ENCODE data around the gene GDF7.

The GDF7 gene

GRCh38 chr2:20637147-20637546 is 29.8 kb upstream of the GDF7 start:
- Histone ChIP-seq H2AFZ (ENCODE audit: low read depth, low read length) (no peak overlapping the region), H3K4me1 (ENCODE audit: low read length) (no peaks in the 10 kb centered on the region), H3K9me3 (ENCODE audit: insufficient read depth, low read length) (no peaks in the 10 kb centered on the region), H4K20me1 (ENCODE audit: insufficient read depth, low read length) (no peaks in the 10 kb centered on the region), H3K4me3 (ENCODE audit: low read length) (no peak overlapping the region), H3K9ac (ENCODE audit: low read length) (no peak overlapping the region), H3K4me2 (ENCODE audit: low read length) (no peak overlapping the region), H3K27me3 (ENCODE audit: low read depth, low read length) (no peaks in the 10 kb centered on the region), H3K27ac (ENCODE audit: low read length) (no peak overlapping the region), H3K79me2 (ENCODE audit: low read length) (no peaks in the 10 kb centered on the region), H3K36me3 (replicated peaks; ENCODE audit: low read depth, low read length) (no peaks in the 10 kb centered on the region)
- TF ChIP-seq CTCF (IDR thresholded peaks at IDR 0.05; ENCODE audit: low read depth, low read length) (no peak), EZH2phosphoT487 (IDR thresholded peaks at IDR 0.05; ENCODE audit: low read depth) (no peak)

- H3K4me2 ChIP-seq (ENCODE audit: low read length) = no peak overlapping the region
- no peaks in the 10 kb centered on the region for H3K4me1 ChIP-seq (ENCODE audit: low read length)
- no peak overlapping the region for H3K4me3 ChIP-seq (ENCODE audit: low read length)
- H4K20me1 ChIP-seq (ENCODE audit: insufficient read depth, low read length) = no peaks in the 10 kb centered on the region
- no peak for TF ChIP-seq CTCF (IDR thresholded peaks at IDR 0.05; ENCODE audit: low read depth, low read length)
- no peak for TF ChIP-seq EZH2phosphoT487 (IDR thresholded peaks at IDR 0.05; ENCODE audit: low read depth)
- H2AFZ ChIP-seq (ENCODE audit: low read depth, low read length) = no peak overlapping the region
- H3K27me3 ChIP-seq (ENCODE audit: low read depth, low read length) = no peaks in the 10 kb centered on the region
- H3K27ac ChIP-seq (ENCODE audit: low read length) = no peak overlapping the region
- no peak overlapping the region for H3K9ac ChIP-seq (ENCODE audit: low read length)
- no peaks in the 10 kb centered on the region for H3K79me2 ChIP-seq (ENCODE audit: low read length)
- H3K36me3 ChIP-seq (replicated peaks; ENCODE audit: low read depth, low read length) = no peaks in the 10 kb centered on the region
- no peaks in the 10 kb centered on the region for H3K9me3 ChIP-seq (ENCODE audit: insufficient read depth, low read length)
These were observed 28.9 kb upstream of the GDF7 start for GRCh38 chr2:20638014-20638413.

GRCh38 chr2:20638646-20639430 is 28.1 kb upstream of the GDF7 start:
- Histone ChIP-seq H3K36me3 (replicated peaks; ENCODE audit: low read depth, low read length) (no peaks in the 10 kb centered on the region), H3K9ac (ENCODE audit: low read length) (no peak overlapping the region), H3K79me2 (ENCODE audit: low read length) (no peaks in the 10 kb centered on the region), H3K4me3 (ENCODE audit: low read length) (no peak overlapping the region), H3K27ac (ENCODE audit: low read length) (no peak overlapping the region), H3K4me1 (ENCODE audit: low read length) (no peaks in the 10 kb centered on the region), H2AFZ (ENCODE audit: low read depth, low read length) (no peak overlapping the region), H3K9me3 (ENCODE audit: insufficient read depth, low read length) (no peaks in the 10 kb centered on the region), H4K20me1 (ENCODE audit: insufficient read depth, low read length) (no peaks in the 10 kb centered on the region), H3K4me2 (ENCODE audit: low read length) (no peak overlapping the region), H3K27me3 (ENCODE audit: low read depth, low read length) (no peaks in the 10 kb centered on the region)
- TF ChIP-seq CTCF (IDR thresholded peaks at IDR 0.05; ENCODE audit: low read depth, low read length) (no peak), EZH2phosphoT487 (IDR thresholded peaks at IDR 0.05; ENCODE audit: low read depth) (no peak)

GRCh38 chr2:20640411-20641122 is 26.4 kb upstream of the GDF7 start:
- H3K4me3 ChIP-seq (ENCODE audit: low read length) = no peak overlapping the region
- no peak for TF ChIP-seq CTCF (IDR thresholded peaks at IDR 0.05; ENCODE audit: low read depth, low read length)
- no peaks in the 10 kb centered on the region for H3K4me1 ChIP-seq (ENCODE audit: low read length)
- H3K4me2 ChIP-seq (ENCODE audit: low read length) = no peak overlapping the region
- no peak overlapping the region for H3K27ac ChIP-seq (ENCODE audit: low read length)
- no peak overlapping the region for H3K9ac ChIP-seq (ENCODE audit: low read length)
- no peaks in the 10 kb centered on the region for H4K20me1 ChIP-seq (ENCODE audit: insufficient read depth, low read length)
- no peaks in the 10 kb centered on the region for H3K9me3 ChIP-seq (ENCODE audit: insufficient read depth, low read length)
- H3K36me3 ChIP-seq (replicated peaks; ENCODE audit: low read depth, low read length) = no peaks in the 10 kb centered on the region
- H3K79me2 ChIP-seq (ENCODE audit: low read length) = no peaks in the 10 kb centered on the region
- H2AFZ ChIP-seq (ENCODE audit: low read depth, low read length) = no peak overlapping the region
- no peaks in the 10 kb centered on the region for H3K27me3 ChIP-seq (ENCODE audit: low read depth, low read length)
